ENCODE data around the gene FSIP2. TPM values are rescaled to one million over a fixed set of nuclear protein-coding genes. Genes with fewer than 3 reads are reported as not detected.

The FSIP2 gene
- total RNA-seq, 1 experiment from 2014 or later = 2.0 TPM

- no peaks in the 10 kb centered on the region for H3K9me2 ChIP-seq (replicated peaks; ENCODE audit: low read length)
- no peaks in the 10 kb centered on the region for H3K36me3 ChIP-seq (ENCODE audit: low read depth, low read length)
- no peaks in the 10 kb centered on the region for H3K79me2 ChIP-seq (ENCODE audit: low read length)
- H2AFZ ChIP-seq (ENCODE audit: low read length) = no peak overlapping the region
- no TSS peak for BruUV-seq (replicated peaks)
- intact Hi-C loops (cut with micrococcal nuclease) = no loop called here
- ChIA-PET CTCF (no interaction called here), POLR2A (ENCODE audit: unreplicated experiment) (no interaction called here)
- H3K9ac ChIP-seq (ENCODE audit: low read length) = no peak overlapping the region
- TF ChIP-seq EZH2phosphoT487 (IDR thresholded peaks at IDR 0.05; ENCODE audit: borderline replicate concordance, low read length) (no peak), EZH2 (IDR thresholded peaks at IDR 0.05; ENCODE audit: low read length, unreplicated experiment) (no peak), CTCF (conservative IDR thresholded peaks at IDR 0.05; ENCODE audit: low read depth, low read length) (no peak)
- ATAC-seq (no peak), DNase-seq (no peak)
- no peaks in the 10 kb centered on the region for H3K9me3 ChIP-seq (ENCODE audit: low read length)
- no peak overlapping the region for H3K4me3 ChIP-seq (ENCODE audit: low read length)
- no peaks in the 10 kb centered on the region for H4K20me1 ChIP-seq (ENCODE audit: low read length)
- no peaks in the 10 kb centered on the region for H3K27me3 ChIP-seq (ENCODE audit: low read length)
- H3K27ac ChIP-seq (ENCODE audit: low read length) = no peak overlapping the region
- H3F3A ChIP-seq (ENCODE audit: low read length, unreplicated experiment) = no peaks in the 10 kb centered on the region
- H3K4me2 ChIP-seq (ENCODE audit: low read length) = no peak overlapping the region
- peaks cover 7% of the 10 kb centered on the region for H3K4me1 ChIP-seq (ENCODE audit: insufficient read depth, low read length)
These were observed 64.3 kb downstream of the FSIP2 start for GRCh38 chr2:185802926-185803325.

- no peak overlapping the region for H2AFZ ChIP-seq (ENCODE audit: low read length)
- intact Hi-C loops (cut with micrococcal nuclease) = no loop called here
- H3K36me3 ChIP-seq (ENCODE audit: low read depth, low read length) = no peaks in the 10 kb centered on the region
- DNase-seq (no peak), ATAC-seq (no peak)
- H3K9me3 ChIP-seq (ENCODE audit: low read length) = no peaks in the 10 kb centered on the region
- H3K9ac ChIP-seq (ENCODE audit: low read length) = no peak overlapping the region
- H3K27ac ChIP-seq (ENCODE audit: low read length) = no peak overlapping the region
- no TSS peak for BruUV-seq (replicated peaks)
- POLR2A ChIA-PET (ENCODE audit: unreplicated experiment) = no interaction called here
- H3F3A ChIP-seq (ENCODE audit: low read length, unreplicated experiment) = no peaks in the 10 kb centered on the region
- H3K9me2 ChIP-seq (replicated peaks; ENCODE audit: low read length) = no peaks in the 10 kb centered on the region
- H3K4me1 ChIP-seq (ENCODE audit: insufficient read depth, low read length) = peaks cover 7% of the 10 kb centered on the region
- no peaks in the 10 kb centered on the region for H3K27me3 ChIP-seq (ENCODE audit: low read length)
- TF ChIP-seq EZH2 (IDR thresholded peaks at IDR 0.05; ENCODE audit: low read length, unreplicated experiment) = no peak
- no peak for TF ChIP-seq CTCF (conservative IDR thresholded peaks at IDR 0.05; ENCODE audit: low read depth, low read length)
- no peak for TF ChIP-seq EZH2phosphoT487 (IDR thresholded peaks at IDR 0.05; ENCODE audit: borderline replicate concordance, low read length)
- no peak overlapping the region for H3K4me3 ChIP-seq (ENCODE audit: low read length)
- no peak overlapping the region for H3K4me2 ChIP-seq (ENCODE audit: low read length)
- no peaks in the 10 kb centered on the region for H4K20me1 ChIP-seq (ENCODE audit: low read length)
- H3K79me2 ChIP-seq (ENCODE audit: low read length) = no peaks in the 10 kb centered on the region
- CTCF ChIA-PET = no interaction called here
These were observed 68.2 kb downstream of the FSIP2 start for GRCh38 chr2:185806783-185807182.

GRCh38 chr2:185807351-185807750 lies 68.7 kb downstream of the FSIP2 start:
- H3K27me3 ChIP-seq (ENCODE audit: low read length) = no peaks in the 10 kb centered on the region
- intact Hi-C loops (cut with micrococcal nuclease) = no loop called here
- peaks cover 7% of the 10 kb centered on the region for H3K4me1 ChIP-seq (ENCODE audit: insufficient read depth, low read length)
- no peak overlapping the region for H3K4me2 ChIP-seq (ENCODE audit: low read length)
- H3K9ac ChIP-seq (ENCODE audit: low read length) = no peak overlapping the region
- DNase-seq (no peak), ATAC-seq (no peak)
- H2AFZ ChIP-seq (ENCODE audit: low read length) = no peak overlapping the region
- H3K9me3 ChIP-seq (ENCODE audit: low read length) = no peaks in the 10 kb centered on the region
- ChIA-PET POLR2A (ENCODE audit: unreplicated experiment) (interaction anchor here (0.5 kb wide), 1 partner anchor 50 kb away, joined by 4 read pairs; no protein-coding TSS in a partner anchor), CTCF (no interaction called here)
- H3K36me3 ChIP-seq (ENCODE audit: low read depth, low read length) = no peaks in the 10 kb centered on the region
- H3K9me2 ChIP-seq (replicated peaks; ENCODE audit: low read length) = no peaks in the 10 kb centered on the region
- no peak overlapping the region for H3K27ac ChIP-seq (ENCODE audit: low read length)
- no peak for TF ChIP-seq EZH2 (IDR thresholded peaks at IDR 0.05; ENCODE audit: low read length, unreplicated experiment)
- TF ChIP-seq CTCF (conservative IDR thresholded peaks at IDR 0.05; ENCODE audit: low read depth, low read length) = no peak
- TF ChIP-seq EZH2phosphoT487 (IDR thresholded peaks at IDR 0.05; ENCODE audit: borderline replicate concordance, low read length) = no peak
- H3F3A ChIP-seq (ENCODE audit: low read length, unreplicated experiment) = no peaks in the 10 kb centered on the region
- no peaks in the 10 kb centered on the region for H4K20me1 ChIP-seq (ENCODE audit: low read length)
- BruUV-seq (replicated peaks) = no TSS peak
- H3K4me3 ChIP-seq (ENCODE audit: low read length) = no peak overlapping the region
- H3K79me2 ChIP-seq (ENCODE audit: low read length) = no peaks in the 10 kb centered on the region

Measured in PC-3 (cell line).